GM20000 (cell line): ENCODE data around the gene INKA2.

Experiments used
- DNase-seq: peaks from one replicate; pipeline ENCODE4 v3.0.0; 2012; ENCODE audit warnings: low spot score
- TF ChIP-seq, protein P1 (sequence below): IDR thresholded peaks from 2 replicates; pipeline ENCODE4 v1.5.1; 2012; ENCODE audit warnings: mild to moderate bottlenecking, control low read depth; ENCODE audit errors: extremely low read depth, missing control alignments

The INKA2 gene

DNA sequence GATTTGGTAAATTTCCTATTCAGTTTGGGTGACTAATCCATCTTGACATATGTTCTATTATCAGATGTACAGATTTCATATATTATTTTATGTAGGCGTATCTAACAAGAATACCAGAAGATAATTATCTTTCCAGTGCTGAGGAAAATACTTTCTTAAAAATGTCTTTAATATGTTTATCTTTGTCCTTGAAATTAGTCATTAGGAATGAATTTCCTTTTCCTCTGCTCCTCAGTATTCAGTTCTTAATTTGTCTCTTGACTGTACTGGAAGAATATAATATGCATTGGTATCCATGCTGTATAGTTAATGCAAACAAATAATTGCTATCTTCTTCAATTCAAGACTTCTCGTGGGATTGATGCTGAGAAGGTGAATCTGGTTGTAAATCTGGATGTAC is 23.1 kb upstream of the INKA2 start:
- TF ChIP-seq, protein P1, sequence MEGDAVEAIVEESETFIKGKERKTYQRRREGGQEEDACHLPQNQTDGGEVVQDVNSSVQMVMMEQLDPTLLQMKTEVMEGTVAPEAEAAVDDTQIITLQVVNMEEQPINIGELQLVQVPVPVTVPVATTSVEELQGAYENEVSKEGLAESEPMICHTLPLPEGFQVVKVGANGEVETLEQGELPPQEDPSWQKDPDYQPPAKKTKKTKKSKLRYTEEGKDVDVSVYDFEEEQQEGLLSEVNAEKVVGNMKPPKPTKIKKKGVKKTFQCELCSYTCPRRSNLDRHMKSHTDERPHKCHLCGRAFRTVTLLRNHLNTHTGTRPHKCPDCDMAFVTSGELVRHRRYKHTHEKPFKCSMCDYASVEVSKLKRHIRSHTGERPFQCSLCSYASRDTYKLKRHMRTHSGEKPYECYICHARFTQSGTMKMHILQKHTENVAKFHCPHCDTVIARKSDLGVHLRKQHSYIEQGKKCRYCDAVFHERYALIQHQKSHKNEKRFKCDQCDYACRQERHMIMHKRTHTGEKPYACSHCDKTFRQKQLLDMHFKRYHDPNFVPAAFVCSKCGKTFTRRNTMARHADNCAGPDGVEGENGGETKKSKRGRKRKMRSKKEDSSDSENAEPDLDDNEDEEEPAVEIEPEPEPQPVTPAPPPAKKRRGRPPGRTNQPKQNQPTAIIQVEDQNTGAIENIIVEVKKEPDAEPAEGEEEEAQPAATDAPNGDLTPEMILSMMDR = no peak

DNA sequence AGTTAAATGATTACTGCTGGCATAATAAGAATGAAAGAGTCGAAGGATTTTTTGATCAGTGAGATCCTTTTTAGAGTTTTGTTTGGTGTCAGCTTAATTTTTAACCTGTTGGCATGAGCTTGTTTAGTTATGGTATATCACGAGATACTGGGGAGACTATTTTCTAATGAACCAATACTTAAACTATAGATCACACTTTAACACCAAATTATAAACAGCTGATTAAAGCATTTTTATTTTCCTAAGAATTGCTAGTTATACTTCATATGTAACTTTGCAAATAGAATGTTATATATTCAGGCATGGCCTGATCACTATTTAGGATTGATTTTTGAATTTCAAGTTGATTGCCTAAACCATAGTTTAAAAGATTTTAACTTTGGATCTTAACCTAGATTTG is 22.5 kb upstream of the INKA2 start:
- TF ChIP-seq, protein P1 = no peak
- DNase-seq = no peak

More for the DNA sequence above, 23.1 kb upstream of the INKA2 start:
- no peak for DNase-seq

DNA sequence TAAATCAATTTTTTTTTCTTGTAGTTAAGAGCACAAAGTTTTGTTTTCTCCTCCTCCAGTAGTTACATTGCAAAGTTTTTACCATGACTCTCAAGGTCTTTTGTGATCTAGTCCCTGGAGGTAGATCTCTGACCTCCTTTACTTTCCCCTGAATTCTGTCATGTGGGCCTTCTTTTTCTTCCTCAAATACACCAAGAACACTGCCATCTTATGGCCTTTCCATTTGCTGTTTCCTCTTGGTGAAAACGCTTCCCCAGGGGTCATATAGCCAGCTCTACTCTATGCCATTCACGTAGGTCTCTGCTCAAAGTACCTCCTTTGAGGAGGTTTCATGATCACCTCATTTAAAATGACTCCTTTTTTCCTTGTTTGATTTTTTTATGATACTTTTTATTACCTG is 19.2 kb upstream of the INKA2 start:
- TF ChIP-seq, protein P1 = no peak
- DNase-seq = no peak

DNA sequence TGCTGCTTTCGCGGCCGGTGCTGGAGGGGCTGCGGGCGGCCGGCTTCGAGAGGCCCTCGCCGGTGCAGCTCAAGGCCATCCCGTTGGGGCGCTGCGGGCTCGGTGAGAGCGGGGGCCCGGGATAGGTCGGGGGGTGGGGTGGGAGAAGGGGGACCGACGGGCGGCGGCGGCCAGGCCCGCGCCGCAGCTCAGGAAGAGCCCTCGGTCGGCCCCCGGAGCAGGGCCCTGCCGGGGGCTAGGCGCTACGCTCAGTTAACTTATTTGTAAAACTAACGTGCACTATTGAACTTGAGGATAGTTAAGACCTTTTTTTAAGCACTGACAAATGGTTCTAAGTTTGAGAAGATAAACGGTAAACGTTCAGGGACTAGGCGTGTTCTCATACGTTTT is 16.9 kb upstream of the INKA2 start:
- TF ChIP-seq, protein P1 = no peak
- DNase-seq = no peak

DNA sequence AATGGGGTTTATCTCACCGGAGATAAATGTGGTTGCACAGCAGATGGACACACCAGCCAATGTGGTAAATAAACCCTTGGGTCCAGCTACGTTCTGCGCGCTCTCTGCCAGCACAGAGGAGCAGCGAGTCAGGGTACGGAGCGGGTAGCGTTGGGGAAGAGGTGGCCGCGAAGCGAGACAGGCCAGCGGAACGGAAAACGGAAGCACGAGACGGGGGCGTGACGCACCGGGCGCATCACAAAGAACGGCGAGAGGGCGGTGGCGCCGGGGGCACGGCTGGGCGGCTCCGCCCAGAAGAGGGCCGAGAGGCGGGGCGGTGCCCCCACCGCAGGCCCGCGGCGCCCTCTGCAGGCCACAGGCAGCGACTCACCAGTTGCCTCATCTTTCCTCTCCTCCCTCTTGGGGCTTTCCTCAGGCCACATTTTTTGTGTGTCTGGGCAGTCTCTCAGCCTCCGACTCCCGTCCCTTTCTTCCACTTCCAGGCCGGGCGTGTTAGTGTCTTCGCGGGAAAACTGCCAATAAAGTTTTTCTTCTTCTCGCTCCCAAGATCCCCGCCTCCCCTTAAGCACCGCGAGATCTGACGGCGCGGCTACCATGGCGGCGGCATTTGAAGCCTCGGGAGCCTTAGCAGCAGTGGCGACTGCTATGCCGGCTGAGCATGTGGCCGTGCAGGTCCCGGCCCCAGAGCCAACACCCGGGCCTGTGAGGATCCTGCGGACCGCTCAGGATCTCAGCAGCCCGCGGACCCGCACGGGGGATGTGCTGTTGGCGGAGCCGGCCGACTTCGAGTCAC is 16.3 kb upstream of the INKA2 start, which contains the start of gene DDX20:
Gene DDX20, plus strand, starts transcription at position 571 of the 793 bp plus-strand sequence. Its CDS starts 24 bp downstream, at position 595.
- DNase-seq = peak; percentile 96
- TF ChIP-seq, protein P1 = peak; percentile 97

DNA sequence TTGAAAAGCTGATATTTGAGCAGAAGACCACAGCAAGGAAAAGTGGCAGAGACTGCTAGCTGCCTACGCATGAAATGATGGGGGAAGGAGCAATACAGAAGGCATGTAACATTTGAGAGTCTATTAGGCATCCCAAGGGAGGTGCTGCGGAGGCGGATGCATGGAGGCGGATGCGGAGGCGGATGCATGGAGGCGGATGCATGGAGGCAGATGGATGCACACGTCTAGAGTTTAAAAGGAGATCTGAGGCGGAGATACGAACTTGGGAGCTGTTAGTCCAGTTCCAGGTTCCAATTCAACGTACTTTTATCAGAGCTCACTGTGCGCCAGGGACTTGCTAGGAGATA is 15.8 kb upstream of the INKA2 start:
- DNase-seq = peak; percentile 35
- TF ChIP-seq, protein P1 = no peak

DNA sequence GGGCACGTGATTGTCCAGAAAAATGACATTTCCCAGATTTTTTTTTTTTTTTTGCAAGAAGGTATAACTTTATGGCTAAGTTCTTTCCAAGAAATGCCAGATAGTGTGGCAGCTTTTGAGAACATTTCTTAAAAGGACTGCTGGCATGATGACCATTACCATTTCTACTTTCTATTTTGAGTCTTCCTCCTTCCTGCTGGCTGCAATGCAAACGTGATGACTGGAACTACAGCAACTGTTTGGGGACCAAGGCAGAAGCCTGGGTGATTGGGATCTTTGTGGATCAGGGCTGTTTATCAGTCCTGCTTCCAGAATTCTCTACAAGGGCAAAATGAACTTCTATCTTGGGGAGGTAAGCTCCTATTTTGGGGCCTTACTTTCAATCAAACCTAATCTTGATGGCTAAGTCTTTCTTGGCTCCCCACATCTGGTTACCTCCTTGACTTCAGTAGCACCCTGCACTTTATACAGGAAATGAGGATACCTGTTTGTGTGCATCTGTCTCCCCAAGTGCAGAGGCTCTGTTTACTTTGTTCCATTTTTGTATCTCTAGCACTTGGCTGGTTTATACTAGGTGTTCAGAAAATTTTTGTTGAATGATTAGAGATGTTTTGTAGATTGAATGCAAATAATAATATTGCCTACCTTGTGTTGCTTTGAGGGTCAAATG is 12.8 kb upstream of the INKA2 start:
- no peak for DNase-seq

More for the DNA sequence above, 12.8 kb upstream of the INKA2 start:
- TF ChIP-seq, protein P1 = no peak
